ENCODE data around the gene PDAP1. TPM values are rescaled to one million over a fixed set of nuclear protein-coding genes. Genes with fewer than 3 reads are reported as not detected.

PDAP1 gene
- 151 TPM for polyA plus RNA-seq (2013, experiment 1 of 4)
- 146 TPM for polyA plus RNA-seq (2013, experiment 2 of 4)
- polyA plus RNA-seq (2013, experiment 3 of 4): 125 TPM
- 136 TPM for polyA plus RNA-seq (2013, experiment 4 of 4)

- WGBS, 2 experiments: 0% methylated on average over 72 of the region's 72 CpGs
Observed at GRCh38 chr7:99408379-99409191, at the start of gene PDAP1, which contains the start of gene BUD31. PDAP1 (minus strand) TSS chr7:99408597; CDS start chr7:99408548, 49 bp downstream. BUD31 (plus strand) TSS chr7:99408969; CDS start chr7:99411093, 2,124 bp downstream.

GRCh38 chr7:99457650-99458493, 49.5 kb upstream of the PDAP1 start:
- no peaks in the 10 kb centered on the region for H3K27me3 ChIP-seq (ENCODE audit: control insufficient read depth, insufficient read depth, low read length, poor library complexity, severe bottlenecking)
- WGBS, 2 experiments: 94 to 95% methylated on average over 26 of the region's 26 CpGs

More at GRCh38 chr7:99408379-99409191, at the start of gene PDAP1, which contains the start of gene BUD31:
- H3K36me3 ChIP-seq (ENCODE audit: control insufficient read depth, insufficient read depth, low read length): peaks cover 30% of the 10 kb centered on the region
- peak within 1 kb of the TSS; percentile 100 for H3K27ac ChIP-seq (ENCODE audit: insufficient read depth, low read depth, low read length, poor library complexity, severe bottlenecking)
- H3K4me3 ChIP-seq (ENCODE audit: insufficient read depth, low read depth, low read length): peak within 1 kb of the TSS; percentile 96
- H3K27me3 ChIP-seq (ENCODE audit: control insufficient read depth, insufficient read depth, low read length, poor library complexity, severe bottlenecking): no peaks in the 10 kb centered on the region
- peaks cover 8% of the 10 kb centered on the region for H3K4me1 ChIP-seq (ENCODE audit: control insufficient read depth, insufficient read depth, low read length)
- H3K9me3 ChIP-seq (ENCODE audit: control insufficient read depth, low read length): no peaks in the 10 kb centered on the region

GRCh38 chr7:99457050-99457649, 48.8 kb upstream of the PDAP1 start:
- peaks cover 63% of the 10 kb centered on the region for H3K36me3 ChIP-seq (ENCODE audit: control insufficient read depth, insufficient read depth, low read length)
- no peaks in the 10 kb centered on the region for H3K9me3 ChIP-seq (ENCODE audit: control insufficient read depth, low read length)
- no peaks in the 10 kb centered on the region for H3K4me1 ChIP-seq (ENCODE audit: control insufficient read depth, insufficient read depth, low read length)
- 95 to 98% methylated on average over 6 of the region's 6 CpGs for WGBS, 2 experiments
- no peak overlapping the region for H3K4me3 ChIP-seq (ENCODE audit: insufficient read depth, low read depth, low read length)
- H3K27me3 ChIP-seq (ENCODE audit: control insufficient read depth, insufficient read depth, low read length, poor library complexity, severe bottlenecking): no peaks in the 10 kb centered on the region
- no peak overlapping the region for H3K27ac ChIP-seq (ENCODE audit: insufficient read depth, low read depth, low read length, poor library complexity, severe bottlenecking)

More at GRCh38 chr7:99457650-99458493, 49.5 kb upstream of the PDAP1 start:
- no peak overlapping the region for H3K4me3 ChIP-seq (ENCODE audit: insufficient read depth, low read depth, low read length)
- H3K27ac ChIP-seq (ENCODE audit: insufficient read depth, low read depth, low read length, poor library complexity, severe bottlenecking): no peak overlapping the region
- H3K36me3 ChIP-seq (ENCODE audit: control insufficient read depth, insufficient read depth, low read length): peaks cover 57% of the 10 kb centered on the region
- H3K4me1 ChIP-seq (ENCODE audit: control insufficient read depth, insufficient read depth, low read length): no peaks in the 10 kb centered on the region
- H3K9me3 ChIP-seq (ENCODE audit: control insufficient read depth, low read length): no peaks in the 10 kb centered on the region

GRCh38 chr7:99456288-99456687, 47.9 kb upstream of the PDAP1 start:
- WGBS, 2 experiments: 93 to 94% methylated on average over 12 to 13 of the region's 13 CpGs
- H3K27me3 ChIP-seq (ENCODE audit: control insufficient read depth, insufficient read depth, low read length, poor library complexity, severe bottlenecking): no peaks in the 10 kb centered on the region
- no peak overlapping the region for H3K27ac ChIP-seq (ENCODE audit: insufficient read depth, low read depth, low read length, poor library complexity, severe bottlenecking)
- H3K9me3 ChIP-seq (ENCODE audit: control insufficient read depth, low read length): no peaks in the 10 kb centered on the region
- no peak overlapping the region for H3K4me3 ChIP-seq (ENCODE audit: insufficient read depth, low read depth, low read length)
- no peaks in the 10 kb centered on the region for H3K4me1 ChIP-seq (ENCODE audit: control insufficient read depth, insufficient read depth, low read length)
- peaks cover 68% of the 10 kb centered on the region for H3K36me3 ChIP-seq (ENCODE audit: control insufficient read depth, insufficient read depth, low read length)

GRCh38 chr7:99455874-99456273, 47.5 kb upstream of the PDAP1 start:
- H3K27ac ChIP-seq (ENCODE audit: insufficient read depth, low read depth, low read length, poor library complexity, severe bottlenecking): no peak overlapping the region
- H3K36me3 ChIP-seq (ENCODE audit: control insufficient read depth, insufficient read depth, low read length): peaks cover 71% of the 10 kb centered on the region
- H3K27me3 ChIP-seq (ENCODE audit: control insufficient read depth, insufficient read depth, low read length, poor library complexity, severe bottlenecking): no peaks in the 10 kb centered on the region
- 92% methylated on average over 9 of the region's 9 CpGs for WGBS, 2 experiments
- H3K9me3 ChIP-seq (ENCODE audit: control insufficient read depth, low read length): no peaks in the 10 kb centered on the region
- no peaks in the 10 kb centered on the region for H3K4me1 ChIP-seq (ENCODE audit: control insufficient read depth, insufficient read depth, low read length)
- no peak overlapping the region for H3K4me3 ChIP-seq (ENCODE audit: insufficient read depth, low read depth, low read length)

- Histone ChIP-seq H3K4me1 (ENCODE audit: control insufficient read depth, insufficient read depth, low read length) (no peaks in the 10 kb centered on the region), H3K36me3 (ENCODE audit: control insufficient read depth, insufficient read depth, low read length) (peaks cover 78% of the 10 kb centered on the region)
- WGBS, 2 experiments: 96% methylated on average over 11 of the region's 11 CpGs
Observed at GRCh38 chr7:99453105-99453504, 44.7 kb upstream of the PDAP1 start.

GRCh38 chr7:99452541-99452940, 44.1 kb upstream of the PDAP1 start:
- Histone ChIP-seq H3K36me3 (ENCODE audit: control insufficient read depth, insufficient read depth, low read length) (peaks cover 75% of the 10 kb centered on the region), H3K27ac (ENCODE audit: insufficient read depth, low read depth, low read length, poor library complexity, severe bottlenecking) (no peak overlapping the region), H3K4me1 (ENCODE audit: control insufficient read depth, insufficient read depth, low read length) (no peaks in the 10 kb centered on the region), H3K9me3 (ENCODE audit: control insufficient read depth, low read length) (no peaks in the 10 kb centered on the region), H3K4me3 (ENCODE audit: insufficient read depth, low read depth, low read length) (no peak overlapping the region), H3K27me3 (ENCODE audit: control insufficient read depth, insufficient read depth, low read length, poor library complexity, severe bottlenecking) (no peaks in the 10 kb centered on the region)
- 94 to 95% methylated on average over 13 of the region's 13 CpGs for WGBS, 2 experiments

More at GRCh38 chr7:99453105-99453504, 44.7 kb upstream of the PDAP1 start:
- H3K27ac ChIP-seq (ENCODE audit: insufficient read depth, low read depth, low read length, poor library complexity, severe bottlenecking): no peak overlapping the region
- H3K27me3 ChIP-seq (ENCODE audit: control insufficient read depth, insufficient read depth, low read length, poor library complexity, severe bottlenecking): no peaks in the 10 kb centered on the region
- H3K4me3 ChIP-seq (ENCODE audit: insufficient read depth, low read depth, low read length): no peak overlapping the region
- no peaks in the 10 kb centered on the region for H3K9me3 ChIP-seq (ENCODE audit: control insufficient read depth, low read length)

GRCh38 chr7:99451936-99452335, 43.5 kb upstream of the PDAP1 start:
- no peaks in the 10 kb centered on the region for H3K27me3 ChIP-seq (ENCODE audit: control insufficient read depth, insufficient read depth, low read length, poor library complexity, severe bottlenecking)
- peaks cover 78% of the 10 kb centered on the region for H3K36me3 ChIP-seq (ENCODE audit: control insufficient read depth, insufficient read depth, low read length)
- WGBS, 2 experiments: 95 to 97% methylated on average over 8 of the region's 8 CpGs
- no peak overlapping the region for H3K27ac ChIP-seq (ENCODE audit: insufficient read depth, low read depth, low read length, poor library complexity, severe bottlenecking)
- no peaks in the 10 kb centered on the region for H3K9me3 ChIP-seq (ENCODE audit: control insufficient read depth, low read length)
- no peak overlapping the region for H3K4me3 ChIP-seq (ENCODE audit: insufficient read depth, low read depth, low read length)
- no peaks in the 10 kb centered on the region for H3K4me1 ChIP-seq (ENCODE audit: control insufficient read depth, insufficient read depth, low read length)

- no peaks in the 10 kb centered on the region for H3K27me3 ChIP-seq (ENCODE audit: control insufficient read depth, insufficient read depth, low read length, poor library complexity, severe bottlenecking)
- H3K4me3 ChIP-seq (ENCODE audit: insufficient read depth, low read depth, low read length): no peak overlapping the region
- 95 to 97% methylated on average over 5 of the region's 5 CpGs for whole genome bisulfite sequencing, 2 experiments
Observed at GRCh38 chr7:99449326-99449725, 40.9 kb upstream of the PDAP1 start.

More at GRCh38 chr7:99449326-99449725, 40.9 kb upstream of the PDAP1 start:
- H3K27ac ChIP-seq (ENCODE audit: insufficient read depth, low read depth, low read length, poor library complexity, severe bottlenecking): no peak overlapping the region
- H3K36me3 ChIP-seq (ENCODE audit: control insufficient read depth, insufficient read depth, low read length): peaks cover 75% of the 10 kb centered on the region
- no peaks in the 10 kb centered on the region for H3K4me1 ChIP-seq (ENCODE audit: control insufficient read depth, insufficient read depth, low read length)
- H3K9me3 ChIP-seq (ENCODE audit: control insufficient read depth, low read length): no peaks in the 10 kb centered on the region
